NCI-H345 (cell line): Measurements from ENCODE around the gene SDC1.
A peak's percentile ranks its signal among the peaks of the same experiment; 100 is the strongest.
"Not testable (repeated sequence)": the region's sequence is repeated elsewhere in the genome, so short reads cannot be mapped to it uniquely, and the experiment has no call there.

ENCODE experiments used
- DNase-seq: peaks from one replicate; lab custom pipeline; 2025; lab: John Stamatoyannopoulos, UW

The SDC1 gene, protein sequence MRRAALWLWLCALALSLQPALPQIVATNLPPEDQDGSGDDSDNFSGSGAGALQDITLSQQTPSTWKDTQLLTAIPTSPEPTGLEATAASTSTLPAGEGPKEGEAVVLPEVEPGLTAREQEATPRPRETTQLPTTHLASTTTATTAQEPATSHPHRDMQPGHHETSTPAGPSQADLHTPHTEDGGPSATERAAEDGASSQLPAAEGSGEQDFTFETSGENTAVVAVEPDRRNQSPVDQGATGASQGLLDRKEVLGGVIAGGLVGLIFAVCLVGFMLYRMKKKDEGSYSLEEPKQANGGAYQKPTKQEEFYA

DNA sequence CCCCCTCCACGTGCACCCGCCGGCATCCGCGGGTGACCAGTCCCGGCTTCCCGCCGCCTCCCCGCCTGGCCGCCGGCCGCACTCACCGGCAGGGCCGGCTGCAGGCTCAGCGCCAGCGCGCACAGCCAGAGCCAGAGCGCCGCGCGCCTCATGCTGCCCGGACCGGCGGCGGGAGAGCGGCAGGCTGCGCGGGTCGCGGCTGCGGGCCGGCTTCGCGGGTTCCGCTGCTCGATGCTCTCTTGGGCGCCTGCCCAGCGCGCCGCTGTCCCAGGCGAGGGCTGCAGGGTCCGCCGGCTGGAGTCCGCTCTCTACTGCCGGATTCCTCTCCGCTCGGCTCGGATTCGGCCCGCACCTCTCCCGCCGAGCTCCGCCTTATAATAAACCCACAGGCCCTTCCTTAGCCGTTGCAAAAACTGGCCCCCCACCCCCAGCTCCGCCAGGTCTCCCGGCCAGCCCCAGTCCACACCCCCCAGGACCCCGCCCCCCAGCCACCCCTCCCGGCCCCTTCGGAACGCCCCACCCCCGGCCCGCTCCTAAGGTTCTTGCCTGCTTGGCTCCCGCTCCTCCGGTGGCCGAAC lies at the start of gene SDC1:
SDC1 (minus strand) TSS at position 415 of the 578 bp plus-strand sequence; CDS start at position 152, 263 bp downstream.
- peak; percentile 90 for DNase-seq

DNA sequence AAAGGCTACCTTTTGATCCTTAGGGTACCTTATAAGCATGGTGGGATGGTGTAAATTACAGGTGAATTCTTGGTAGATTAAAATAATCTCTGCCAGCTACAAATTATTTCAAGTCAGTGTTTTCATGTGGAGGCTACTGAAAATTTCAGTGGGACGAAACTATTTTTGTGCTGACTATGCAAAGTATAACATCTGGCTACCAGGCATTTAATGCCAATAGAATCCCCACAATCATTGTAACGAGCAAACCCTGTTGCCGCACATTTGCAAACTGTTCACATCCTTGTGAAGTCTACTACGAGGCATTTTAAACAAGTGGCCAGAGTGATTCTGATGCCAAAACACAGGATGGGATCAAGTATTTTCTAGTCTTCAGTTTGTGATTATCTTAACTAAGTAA lies 48.1 kb upstream of the SDC1 start:
- no peak for DNase-seq

DNA sequence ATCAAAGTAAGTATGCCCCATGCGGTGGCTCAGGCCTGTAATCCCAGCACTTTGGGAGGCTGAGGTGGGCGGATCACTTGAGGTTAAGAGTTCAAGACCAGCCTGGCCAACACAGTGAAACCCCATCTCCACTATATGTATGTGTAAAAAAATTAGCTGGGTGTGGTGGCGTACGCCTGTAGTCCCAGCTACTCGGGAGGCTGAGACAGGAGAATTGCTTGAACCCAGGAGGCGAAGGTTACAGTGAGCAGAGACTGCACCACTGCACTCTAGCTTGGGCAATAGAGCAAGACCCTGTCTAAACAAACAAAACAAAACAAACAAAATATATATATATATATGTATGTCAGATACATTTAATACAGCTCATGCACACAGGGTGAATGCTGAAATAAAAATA lies 43.4 kb upstream of the SDC1 start:
- not testable (repeated sequence) for DNase-seq

DNA sequence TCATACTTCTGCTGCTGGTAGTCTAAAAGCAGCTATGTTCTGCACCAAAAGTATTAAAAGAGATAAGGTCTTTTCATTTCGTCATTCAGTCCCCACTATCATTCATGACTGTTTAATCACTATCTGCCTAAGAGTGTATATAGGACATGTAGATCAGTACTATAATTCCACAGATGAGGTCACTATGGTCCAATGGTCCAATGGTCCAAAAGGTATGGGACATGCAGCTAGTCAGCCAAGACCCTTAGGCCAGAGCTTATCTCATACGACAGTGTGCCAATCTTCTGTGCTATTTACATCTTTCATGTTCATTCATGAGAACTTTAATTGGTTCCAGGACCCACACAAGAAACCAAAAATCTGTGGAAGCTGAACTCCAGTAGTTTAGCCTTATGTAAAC lies 42.6 kb upstream of the SDC1 start:
- no peak for DNase-seq

DNA sequence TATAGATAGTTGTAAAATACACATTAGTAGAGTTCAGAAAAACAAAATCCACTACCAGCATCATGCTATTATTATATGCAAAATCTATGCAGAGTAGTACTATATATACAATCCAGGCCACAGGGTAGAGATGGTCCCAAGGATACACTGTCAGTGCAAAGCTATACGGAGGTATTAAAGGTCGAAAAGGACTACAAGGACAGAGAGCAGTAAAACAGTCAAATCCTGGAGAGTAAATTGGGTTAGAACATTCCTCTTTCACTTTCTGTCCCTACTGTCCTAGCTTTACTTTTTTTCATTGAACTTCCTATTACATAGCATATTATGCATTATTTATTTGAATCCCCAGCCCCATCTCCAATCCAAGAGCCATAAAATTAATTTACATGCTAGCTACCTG lies 39.7 kb upstream of the SDC1 start:
- DNase-seq: no peak

DNA sequence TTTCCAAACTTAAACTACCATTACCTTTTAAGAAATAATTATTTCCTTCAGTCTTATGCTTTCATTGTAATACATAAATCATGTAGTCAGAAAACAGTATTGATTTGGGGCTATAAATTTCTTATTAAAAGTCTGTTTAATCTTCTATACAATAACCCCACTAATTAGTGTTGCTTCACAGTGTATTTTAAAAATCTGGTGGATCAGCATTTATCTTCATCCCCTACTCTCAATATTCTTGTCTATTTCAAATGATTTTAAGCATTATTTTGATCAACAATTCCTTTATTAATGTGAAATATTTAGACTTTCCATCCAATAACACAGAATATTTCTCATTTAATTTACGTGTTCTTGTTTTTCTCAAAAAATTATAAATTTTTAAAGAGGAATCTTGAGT lies 32.5 kb upstream of the SDC1 start:
- no peak for DNase-seq

DNA sequence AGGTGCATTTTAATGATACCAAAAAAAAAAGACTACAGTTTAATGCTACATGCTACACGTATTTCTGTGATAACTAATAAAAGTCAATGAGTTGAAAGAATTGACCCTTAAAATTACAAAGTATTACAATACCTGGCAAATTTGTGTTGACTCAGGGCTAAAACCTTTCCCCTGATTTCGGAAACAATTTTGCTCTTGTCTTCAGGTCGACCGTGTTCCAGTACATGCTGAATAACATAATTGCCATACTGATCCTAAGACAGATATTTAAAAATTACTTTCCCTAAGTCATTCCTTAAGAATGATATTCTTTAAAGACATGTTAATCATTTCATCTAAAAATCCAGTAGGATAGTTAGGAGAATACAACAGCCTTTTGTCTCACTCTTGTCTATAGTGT lies 29.8 kb upstream of the SDC1 start:
- DNase-seq: no peak

DNA sequence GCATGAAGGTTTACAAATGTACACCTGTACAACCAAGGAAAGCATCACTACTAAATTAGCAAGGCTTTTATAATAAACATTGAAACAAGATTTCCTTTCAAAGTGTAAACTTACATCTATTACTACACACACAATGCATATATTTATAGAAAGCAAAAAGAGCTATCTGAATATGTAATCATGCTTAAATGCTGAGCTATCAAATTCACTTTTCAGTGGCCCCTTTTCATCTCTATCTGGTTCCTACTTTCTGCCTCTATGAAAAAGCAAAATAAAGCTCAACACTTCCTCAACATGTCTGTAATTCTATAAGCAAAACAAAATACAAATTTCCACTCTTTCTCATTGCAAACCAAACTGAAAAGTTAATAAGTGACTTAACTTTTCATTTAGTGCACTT lies 25.5 kb upstream of the SDC1 start:
- no peak for DNase-seq

DNA sequence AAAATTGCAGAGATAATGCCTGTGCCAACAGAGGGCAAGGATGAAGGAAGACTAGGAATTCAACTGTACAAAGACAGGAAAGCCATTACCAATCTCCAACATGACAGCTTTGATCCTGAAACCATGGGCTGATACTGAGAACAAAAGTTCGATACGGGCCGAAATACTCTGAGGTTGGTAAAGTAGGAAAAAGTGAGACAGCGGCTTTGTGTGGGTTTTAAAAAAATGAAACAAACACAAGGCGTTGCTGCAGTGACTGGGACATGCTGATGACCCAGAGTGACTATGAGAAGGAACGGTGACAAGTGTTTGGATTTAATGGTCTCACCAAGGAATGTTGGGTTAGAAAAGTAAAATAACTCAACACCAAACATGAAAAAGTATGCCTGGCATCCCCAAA lies 24.2 kb upstream of the SDC1 start:
- no peak for DNase-seq

DNA sequence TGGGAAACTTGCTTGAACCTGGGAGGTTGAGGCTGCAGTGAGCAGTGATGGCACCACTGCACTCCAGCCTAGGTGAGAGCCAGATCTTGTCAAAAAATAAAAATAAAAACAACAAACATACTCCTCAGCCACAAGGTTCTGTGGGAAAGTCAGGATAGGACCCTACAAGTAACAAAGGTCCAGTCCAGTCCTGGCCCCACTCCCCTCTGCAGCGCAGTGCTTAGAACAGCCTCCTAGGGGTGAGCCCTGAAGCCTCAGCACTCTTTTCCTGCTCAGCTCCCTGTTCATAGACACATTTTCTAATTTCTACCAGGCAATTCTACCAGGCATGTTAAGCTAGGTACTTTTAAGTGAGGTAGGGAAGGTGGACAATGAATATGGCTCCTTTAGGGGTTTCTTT lies 22.2 kb upstream of the SDC1 start:
- DNase-seq: no peak

DNA sequence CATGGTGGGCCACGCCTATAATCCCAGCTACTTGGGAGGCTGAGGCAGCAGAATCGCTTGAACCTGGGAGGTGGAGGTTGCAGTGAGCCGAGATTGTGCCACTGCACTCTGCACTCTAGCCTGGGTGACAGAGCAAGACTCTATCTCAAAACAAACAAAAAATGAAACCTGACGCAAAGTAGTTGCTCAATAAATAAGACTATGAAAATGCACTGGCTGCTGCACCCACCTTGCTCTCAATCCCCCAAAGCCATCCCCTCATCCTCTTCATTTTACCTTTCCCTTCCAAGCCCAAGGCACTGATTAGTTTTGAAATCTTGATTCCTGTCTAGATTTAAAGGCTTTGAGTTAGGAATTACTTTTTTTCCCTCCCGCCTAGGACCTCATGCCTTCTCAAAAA lies 18.7 kb upstream of the SDC1 start:
- DNase-seq: not testable (repeated sequence)

DNA sequence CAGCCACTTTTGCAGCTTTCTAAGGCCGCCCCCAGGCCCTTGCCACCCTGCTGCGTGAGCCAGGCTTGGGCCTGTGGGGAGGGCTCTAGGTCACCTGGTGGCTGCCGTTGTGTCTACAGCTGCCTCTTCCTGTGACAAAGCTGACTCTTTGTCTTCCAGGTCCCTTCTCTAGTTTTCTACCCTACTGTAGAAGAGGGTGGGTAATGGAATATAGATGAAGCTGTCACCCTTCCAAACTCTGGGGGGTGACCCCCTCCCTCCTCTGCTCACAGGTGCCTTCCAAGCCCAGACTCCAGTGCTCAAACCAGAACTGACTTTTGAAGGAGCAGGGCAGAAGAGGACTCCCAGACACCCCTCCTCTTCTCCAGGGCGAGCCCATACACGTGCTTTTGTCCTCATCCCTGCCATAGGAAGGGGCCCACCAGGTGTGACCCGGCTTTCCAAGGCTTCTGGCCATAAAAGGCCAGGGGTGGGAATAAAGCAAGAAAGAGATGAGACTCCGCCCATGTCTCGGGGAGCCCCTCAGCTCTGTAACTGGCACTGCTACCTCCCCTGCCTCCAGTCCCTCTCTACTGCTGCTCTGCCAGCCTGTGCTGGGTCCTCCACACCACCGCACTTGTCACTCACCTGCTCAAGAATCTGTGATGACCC lies 17.9 kb upstream of the SDC1 start:
- DNase-seq: peak; percentile 51

DNA sequence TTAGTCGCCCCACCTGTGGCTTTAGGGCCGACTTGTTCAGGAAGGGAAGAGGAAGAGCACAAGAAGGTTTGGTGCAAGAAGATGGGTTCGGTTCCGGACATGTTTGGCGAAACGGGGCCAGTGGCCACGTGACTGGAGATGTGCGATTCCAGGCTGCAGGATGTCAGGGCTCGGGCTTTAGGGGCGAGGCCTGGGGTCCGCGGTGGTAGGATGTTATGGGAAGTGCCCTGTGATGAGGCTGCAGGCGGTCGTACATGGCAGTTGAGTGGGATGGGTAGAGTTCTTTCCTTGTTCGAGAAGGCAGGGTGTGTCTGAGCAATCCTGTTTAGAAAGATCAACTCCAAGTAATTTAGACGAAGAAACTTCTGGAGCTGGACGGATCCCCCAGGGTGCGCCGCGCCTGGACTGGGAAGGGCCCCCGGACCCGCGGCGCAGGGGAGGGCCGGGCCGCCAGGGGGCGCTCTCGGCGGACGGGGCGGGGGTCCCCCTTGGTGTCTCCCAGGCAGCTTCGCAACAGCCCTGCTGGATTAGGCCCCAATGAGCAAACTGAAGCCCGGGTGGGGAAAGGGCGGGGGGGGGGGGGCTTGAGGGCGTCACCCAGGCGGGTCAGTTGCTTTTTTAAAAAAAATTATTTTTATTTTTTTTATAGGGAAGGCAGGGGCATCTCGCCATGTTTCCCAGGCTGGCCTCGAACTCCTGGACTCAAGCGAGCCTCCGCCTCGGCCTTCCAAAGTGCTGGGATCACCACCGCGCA lies 17.2 kb upstream of the SDC1 start:
- DNase-seq: no peak

DNA sequence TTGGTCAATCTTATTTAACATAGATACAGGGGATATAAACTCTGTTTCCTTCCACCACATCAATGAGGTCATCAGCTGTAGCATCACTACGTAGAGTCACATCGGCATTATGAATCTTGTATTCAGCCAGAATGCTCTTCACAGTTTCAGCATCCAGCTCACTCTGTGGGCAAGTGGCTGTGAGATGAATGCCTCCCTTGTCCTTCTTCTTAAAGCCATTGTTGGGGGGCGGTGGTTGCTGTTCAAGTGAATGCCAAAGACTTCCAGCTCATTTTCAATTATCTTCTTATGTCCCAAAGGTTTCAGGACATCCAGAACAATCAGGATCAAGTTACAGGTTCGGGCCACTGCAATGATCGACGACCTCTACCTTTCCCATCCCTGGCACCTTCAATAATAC lies 15.4 kb upstream of the SDC1 start:
- DNase-seq: not testable (repeated sequence)

DNA sequence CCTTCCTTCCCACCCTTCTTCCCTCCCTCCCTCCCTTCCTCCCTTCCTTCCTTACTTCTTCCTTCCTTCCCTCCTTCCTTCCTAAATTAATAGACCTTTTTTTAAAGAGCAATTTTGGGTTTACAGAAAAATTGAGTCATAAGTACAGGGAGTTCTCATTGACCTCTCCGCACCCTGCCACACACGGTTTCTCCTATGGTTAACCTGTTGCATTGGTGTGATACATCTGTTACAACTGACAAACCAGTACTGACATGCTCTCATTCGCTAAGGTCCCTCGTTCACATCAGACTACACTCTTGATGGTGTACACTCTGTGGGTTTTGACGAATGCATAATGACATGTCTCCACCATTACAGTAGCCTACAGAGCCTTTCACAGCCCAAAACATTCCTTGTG lies 11.6 kb upstream of the SDC1 start:
- no peak for DNase-seq

DNA sequence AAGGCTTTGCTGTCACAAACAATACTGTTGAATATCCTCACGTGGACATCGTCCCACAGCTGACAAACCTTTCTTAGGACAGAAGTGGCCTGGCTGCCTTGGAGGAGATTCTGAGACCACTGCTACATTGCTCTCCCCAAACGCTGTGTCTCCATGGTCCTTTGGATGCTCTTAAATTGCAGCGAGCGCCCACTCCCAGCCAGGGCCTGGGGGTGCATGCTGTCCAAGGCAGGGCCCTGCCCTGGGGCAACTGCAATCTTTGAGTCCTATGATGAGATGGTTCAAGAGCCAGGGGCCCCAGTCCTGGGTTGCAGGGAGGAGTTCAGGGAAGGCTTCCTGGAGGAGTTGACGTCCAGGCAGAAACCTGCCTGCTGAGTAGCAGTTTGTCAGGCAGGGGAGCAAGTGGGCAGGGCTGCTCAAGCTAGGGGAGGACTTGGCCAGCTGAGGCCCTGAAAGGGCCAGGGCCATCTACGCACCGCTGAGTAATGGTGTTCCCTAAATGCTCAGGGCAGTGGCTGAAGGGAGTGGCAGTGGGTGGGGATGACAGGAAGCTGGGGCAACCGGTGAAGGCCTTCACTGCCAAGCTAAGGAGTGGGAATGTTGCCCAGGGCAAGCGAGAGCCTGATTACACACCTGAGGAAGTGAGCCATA lies 10.8 kb upstream of the SDC1 start:
- no peak for DNase-seq

DNA sequence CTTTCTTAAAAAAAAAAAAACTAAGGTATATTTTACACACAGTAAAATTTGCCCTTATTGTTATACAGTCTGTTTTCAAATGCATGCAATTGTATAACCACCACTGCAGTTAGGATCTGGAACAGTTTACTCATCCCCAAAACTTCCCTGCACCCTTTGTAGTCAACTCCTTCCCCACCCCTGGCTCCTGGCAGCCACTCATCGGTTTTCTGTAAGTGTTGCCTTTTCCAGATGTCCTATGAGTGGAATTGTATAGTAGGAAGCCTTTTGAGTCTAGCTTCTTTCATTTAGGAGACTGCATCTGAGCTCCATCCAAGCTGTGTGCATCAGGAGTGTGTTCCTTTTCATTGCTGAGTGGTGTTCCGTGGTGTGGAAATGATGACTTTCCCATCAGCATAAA lies 9.7 kb upstream of the SDC1 start:
- DNase-seq: not testable (repeated sequence)

DNA sequence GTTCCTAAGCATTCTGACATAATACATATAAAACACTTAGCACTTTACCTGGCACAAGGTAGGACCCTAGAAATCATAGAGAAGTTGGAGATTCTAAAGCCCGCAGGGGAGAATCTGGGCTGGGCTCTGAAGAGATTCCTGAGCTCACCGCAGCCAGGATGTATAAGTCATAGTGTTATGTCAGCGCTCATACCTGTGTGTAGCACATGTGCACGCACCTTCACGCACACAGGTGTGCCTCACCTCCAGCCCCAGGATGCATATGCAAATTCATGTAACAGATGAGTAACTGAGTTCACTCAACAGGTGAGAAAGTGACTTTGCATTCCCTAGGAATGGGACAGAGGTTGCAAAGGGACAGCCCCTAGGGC lies 7.9 kb upstream of the SDC1 start:
- no peak for DNase-seq

DNA sequence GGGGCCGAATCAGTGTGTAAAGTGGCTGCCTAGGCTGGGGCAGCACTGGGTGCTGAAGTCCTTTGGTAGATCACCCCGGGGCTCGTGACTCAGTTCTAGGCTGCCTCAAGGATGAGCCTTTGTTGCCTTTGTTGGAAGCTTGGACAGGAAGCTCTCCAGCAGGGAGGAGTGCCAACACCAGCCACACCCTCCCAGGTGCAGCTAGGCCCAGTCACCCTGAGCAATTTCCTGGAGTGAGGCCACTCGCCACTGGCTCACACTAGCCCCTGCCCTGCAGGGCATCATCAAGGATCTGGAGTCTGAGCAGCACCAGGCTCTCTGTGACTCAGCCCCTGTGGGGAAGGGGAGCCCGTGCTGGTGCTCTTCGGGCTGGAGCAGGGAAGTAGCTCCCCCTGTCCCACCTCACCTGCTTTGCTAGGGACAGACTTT lies 6.7 kb upstream of the SDC1 start:
- peak; percentile 90 for DNase-seq

DNA sequence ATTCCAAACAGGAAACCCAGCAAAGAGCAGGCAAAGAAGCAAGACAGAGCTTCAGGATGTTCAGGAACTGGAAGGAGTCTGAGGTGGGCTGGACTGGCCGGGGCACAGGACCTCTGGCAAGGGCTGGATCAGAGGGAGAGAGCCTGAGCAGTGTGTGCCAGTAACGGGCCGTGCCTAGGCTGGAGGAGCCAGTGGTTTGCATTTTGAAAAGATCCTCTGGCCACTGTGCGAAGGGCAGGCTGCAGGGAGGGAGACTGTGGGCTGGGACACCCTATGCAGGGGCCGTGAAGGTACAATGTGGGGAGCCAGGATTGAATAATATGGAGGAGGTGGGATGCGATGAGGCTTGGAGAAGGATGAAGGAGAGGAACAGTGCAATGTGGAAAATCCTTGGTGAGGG lies 6.2 kb upstream of the SDC1 start:
- no peak for DNase-seq

DNA sequence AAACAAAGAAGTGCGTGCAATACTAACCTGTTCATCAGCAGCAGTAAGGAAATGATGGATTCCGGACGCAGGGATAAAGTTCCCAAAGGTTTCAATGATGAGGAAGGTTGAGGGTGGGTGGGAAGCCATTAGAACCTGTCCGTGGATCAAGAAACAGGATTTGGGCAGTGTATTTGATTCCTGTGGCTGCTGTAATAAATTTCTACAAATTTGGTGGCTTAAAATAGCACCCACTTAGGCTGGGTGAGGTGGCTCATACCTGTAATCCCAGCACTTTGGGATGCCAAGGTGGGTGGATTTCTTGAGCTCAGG lies 5.1 kb upstream of the SDC1 start:
- DNase-seq: no peak

DNA sequence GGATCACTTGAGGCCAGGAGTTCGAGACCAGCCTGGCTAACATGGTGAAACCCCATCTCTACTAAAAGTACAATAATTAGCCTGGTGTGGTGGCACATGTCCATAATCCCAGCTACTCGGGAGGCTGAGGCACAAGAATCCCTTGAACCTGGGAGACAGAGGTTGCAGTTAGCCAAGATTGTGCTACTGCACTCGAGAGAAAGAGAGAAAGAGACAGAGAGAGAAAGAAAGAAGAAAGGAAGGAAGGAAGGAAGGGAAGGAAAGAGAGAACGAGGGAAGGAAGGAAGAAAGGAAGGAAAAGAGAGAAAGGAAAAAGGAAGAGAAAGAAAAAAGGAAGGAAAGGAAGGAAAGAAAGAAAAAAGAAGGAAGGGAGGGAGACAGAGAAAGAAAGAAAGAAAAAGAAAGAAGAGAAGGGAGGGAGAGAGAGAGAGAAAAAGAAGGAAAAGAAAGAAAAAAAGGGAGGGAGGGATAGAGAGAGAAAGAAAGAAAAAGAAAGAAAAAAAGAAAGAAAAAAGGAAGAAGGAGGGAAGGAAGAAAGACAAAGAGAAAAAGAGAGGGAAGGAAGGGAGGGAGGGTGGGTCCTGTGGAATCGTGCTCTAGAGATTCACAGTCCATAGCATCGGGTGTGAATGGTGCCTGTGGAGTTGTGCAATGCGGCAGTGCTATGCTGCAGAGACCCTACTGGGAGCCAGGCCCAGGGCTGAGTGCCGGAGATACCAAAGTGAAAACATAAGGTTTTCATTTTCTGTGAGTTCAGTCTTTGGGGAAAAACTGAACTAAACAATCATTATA lies 4.6 kb upstream of the SDC1 start:
- DNase-seq: no peak
